Right atrium auricular region (tissue), 2 donors: Measurements from ENCODE around the gene USP11. TPM values are rescaled to one million over a fixed set of nuclear protein-coding genes. Genes with fewer than 3 reads are reported as not detected.

Source experiments
- DNase-seq: peaks from one replicate; pipeline ENCODE4 v3.0.0-alpha.2; 2019; ENCODE audit warnings: low spot score
- H3K27ac ChIP-seq, 2 donors: fragments of 200-600 bp; sonication (generic); 1 replicate in 1 of 2; 2 replicates in 1 of 2; pipeline ENCODE4 v1.5.1; 2016 to 2019
- H3K27me3 ChIP-seq, 2 donors: fragments of 200-600 bp; sonication (generic); one replicate each; pipeline versions ENCODE4 v1.5.1 to v1.6.0; 2017 to 2019
- H3K36me3 ChIP-seq: fragments of 200-600 bp; sonication (generic); one replicate; pipeline ENCODE4 v1.5.1; 2016
- H3K4me1 ChIP-seq, 2 donors: fragments of 200-600 bp; sonication (generic); one replicate each; pipeline versions ENCODE4 v1.5.1 to v1.6.0; 2017 to 2019
- H3K4me3 ChIP-seq, 2 donors: fragments of 200-600 bp; sonication (generic); 1 replicate in 1 of 2; 2 replicates in 1 of 2; pipeline ENCODE4 v1.5.1; 2017 to 2019; ENCODE audit warnings: mild to moderate bottlenecking in 1 of 2, moderate library complexity in 1 of 2
- H3K9me3 ChIP-seq, 2 donors: fragments of 200-600 bp; sonication (generic); one replicate each; pipeline ENCODE4 v1.5.1; 2019
- total RNA-seq, 2 donors: library from RNA; depleted of rRNA; stranded (reverse); fragments of >200 nt; gene quantifications; one replicate each; pipeline ENCODE4 v1.1.0, GENCODE V29; 2016
- TF ChIP-seq, protein P1 (sequence below), 2 donors: fragments of 200-600 bp; sonication (generic); IDR thresholded peaks; one replicate each; pipeline ENCODE4 v1.5.1; 2019; ENCODE audit warnings: antibody characterized with exemption in 2 of 2

USP11 gene
- total RNA-seq: 10 to 100 TPM; 35.2 to 63.6 TPM

DNA sequence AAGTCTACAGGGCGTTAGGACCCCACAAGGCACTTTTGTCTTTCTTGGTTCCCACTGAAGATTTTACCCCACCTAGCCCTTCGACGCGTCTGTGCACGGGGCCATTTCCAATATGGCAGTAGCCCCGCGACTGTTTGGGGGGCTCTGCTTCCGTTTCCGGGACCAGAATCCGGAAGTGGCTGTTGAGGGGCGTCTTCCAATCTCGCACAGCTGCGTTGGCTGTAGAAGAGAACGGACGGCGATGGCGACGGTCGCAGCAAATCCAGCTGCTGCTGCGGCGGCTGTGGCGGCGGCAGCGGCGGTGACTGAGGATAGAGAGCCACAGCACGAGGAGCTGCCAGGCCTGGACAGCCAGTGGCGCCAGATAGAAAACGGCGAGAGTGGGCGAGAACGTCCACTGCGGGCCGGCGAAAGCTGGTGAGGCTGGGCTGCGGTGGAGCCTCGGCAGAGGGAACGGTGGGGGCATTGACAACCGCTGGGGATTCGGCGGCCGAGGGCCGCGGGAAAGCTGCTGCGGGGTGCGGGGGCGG, at the start of gene USP11:
USP11 (plus strand) TSS at position 207 of the 530 bp plus-strand sequence; CDS start at position 242, 35 bp downstream.
- DNase-seq: no peak
- H3K4me3 ChIP-seq: peak within 1 kb of the TSS; percentile 50 to 60
- no peaks in the 10 kb centered on the region for H3K27me3 ChIP-seq
- H3K4me1 ChIP-seq: peaks cover 0 to 7% of the 10 kb centered on the region in 2 donors
- TF ChIP-seq, protein P1, sequence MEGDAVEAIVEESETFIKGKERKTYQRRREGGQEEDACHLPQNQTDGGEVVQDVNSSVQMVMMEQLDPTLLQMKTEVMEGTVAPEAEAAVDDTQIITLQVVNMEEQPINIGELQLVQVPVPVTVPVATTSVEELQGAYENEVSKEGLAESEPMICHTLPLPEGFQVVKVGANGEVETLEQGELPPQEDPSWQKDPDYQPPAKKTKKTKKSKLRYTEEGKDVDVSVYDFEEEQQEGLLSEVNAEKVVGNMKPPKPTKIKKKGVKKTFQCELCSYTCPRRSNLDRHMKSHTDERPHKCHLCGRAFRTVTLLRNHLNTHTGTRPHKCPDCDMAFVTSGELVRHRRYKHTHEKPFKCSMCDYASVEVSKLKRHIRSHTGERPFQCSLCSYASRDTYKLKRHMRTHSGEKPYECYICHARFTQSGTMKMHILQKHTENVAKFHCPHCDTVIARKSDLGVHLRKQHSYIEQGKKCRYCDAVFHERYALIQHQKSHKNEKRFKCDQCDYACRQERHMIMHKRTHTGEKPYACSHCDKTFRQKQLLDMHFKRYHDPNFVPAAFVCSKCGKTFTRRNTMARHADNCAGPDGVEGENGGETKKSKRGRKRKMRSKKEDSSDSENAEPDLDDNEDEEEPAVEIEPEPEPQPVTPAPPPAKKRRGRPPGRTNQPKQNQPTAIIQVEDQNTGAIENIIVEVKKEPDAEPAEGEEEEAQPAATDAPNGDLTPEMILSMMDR (IDR thresholded peaks at IDR 0.05): no peak
- peak within 1 kb of the TSS; percentile 91 to 92 for H3K27ac ChIP-seq
- no peaks in the 10 kb centered on the region for H3K9me3 ChIP-seq
- H3K36me3 ChIP-seq: peaks cover 16% of the 10 kb centered on the region

DNA sequence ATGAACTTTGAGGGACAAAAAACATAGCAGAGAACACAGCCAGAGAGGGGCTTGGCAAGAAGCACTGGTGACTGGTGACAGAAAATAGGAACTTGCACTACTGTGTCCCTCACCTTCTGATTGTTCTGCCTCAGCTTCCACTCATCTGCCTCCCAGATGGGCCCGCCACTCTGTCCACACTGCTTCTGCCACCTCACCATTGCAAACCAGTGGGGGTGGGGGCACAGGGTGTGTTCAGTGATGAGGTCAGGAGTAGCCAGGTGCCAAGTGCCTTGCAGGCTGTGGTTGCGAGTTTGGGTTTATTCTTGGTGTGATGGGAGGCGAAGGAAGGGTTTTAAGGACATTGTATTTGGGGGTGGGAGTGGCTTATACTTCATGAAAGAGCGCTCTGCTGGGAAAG, 48.3 kb upstream of the USP11 start:
- Histone ChIP-seq H3K36me3 (peaks cover 43% of the 10 kb centered on the region), H3K27me3 (no peaks in the 10 kb centered on the region)
- DNase-seq: no peak

DNA sequence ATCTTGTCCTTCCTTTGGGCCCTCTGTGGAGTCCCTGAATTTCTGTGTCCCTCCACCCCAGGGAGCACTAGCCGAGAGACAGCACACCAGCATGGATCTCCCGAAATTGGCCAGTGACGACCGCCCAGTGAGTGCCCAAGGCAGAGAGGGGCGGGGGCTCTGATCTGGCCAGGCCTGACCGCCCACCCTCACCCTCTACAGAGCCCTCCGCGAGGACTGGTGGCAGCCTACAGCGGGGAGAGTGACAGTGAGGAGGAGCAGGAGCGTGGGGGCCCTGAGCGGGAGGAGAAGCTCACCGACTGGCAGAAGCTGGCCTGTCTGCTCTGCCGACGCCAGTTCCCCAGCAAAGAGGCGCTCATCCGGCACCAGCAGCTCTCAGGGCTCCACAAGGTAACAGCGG, 47.6 kb upstream of the USP11 start:
- Histone ChIP-seq H3K4me3 (no peak overlapping the region), H3K27me3 (no peaks in the 10 kb centered on the region), H3K4me1 (no peaks in the 10 kb centered on the region), H3K36me3 (peaks cover 43% of the 10 kb centered on the region), H3K9me3 (no peaks in the 10 kb centered on the region), H3K27ac (no peak overlapping the region)
- TF ChIP-seq, protein P1 (IDR thresholded peaks at IDR 0.05): no peak
- DNase-seq: no peak

More for the DNA sequence above, 48.3 kb upstream of the USP11 start:
- Histone ChIP-seq H3K4me3 (no peak overlapping the region), H3K27ac (no peak overlapping the region), H3K4me1 (peaks cover 0 to 3% of the 10 kb centered on the region in 2 donors), H3K9me3 (no peaks in the 10 kb centered on the region)
- TF ChIP-seq, protein P1 (IDR thresholded peaks at IDR 0.05): no peak

DNA sequence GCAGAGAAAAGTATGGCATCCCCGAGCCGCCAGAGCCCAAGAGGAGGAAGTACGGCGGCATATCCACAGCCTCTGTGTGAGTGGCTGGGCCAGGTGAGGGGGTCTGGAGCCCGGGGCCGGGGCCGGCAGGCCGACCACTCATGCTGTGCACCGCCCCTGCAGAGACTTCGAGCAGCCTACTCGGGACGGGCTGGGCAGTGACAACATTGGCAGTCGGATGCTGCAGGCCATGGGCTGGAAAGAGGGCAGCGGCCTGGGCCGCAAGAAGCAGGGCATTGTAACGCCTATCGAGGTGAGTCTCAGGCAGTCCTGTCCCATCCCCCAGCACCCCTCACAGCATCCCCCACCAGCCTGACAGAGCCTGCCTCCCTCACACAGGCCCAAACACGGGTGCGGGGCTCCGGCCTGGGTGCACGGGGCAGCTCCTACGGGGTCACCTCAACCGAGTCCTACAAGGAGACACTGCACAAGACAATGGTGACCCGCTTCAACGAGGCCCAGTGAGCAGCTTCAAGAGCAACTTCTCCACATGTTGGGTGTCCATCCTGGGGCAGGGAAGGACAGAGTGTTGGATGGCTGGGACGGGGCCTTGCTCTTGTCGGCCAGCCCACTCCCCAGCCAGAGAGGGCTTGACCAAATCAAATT, 46.6 kb upstream of the USP11 start:
- Histone ChIP-seq H3K27me3 (no peaks in the 10 kb centered on the region), H3K9me3 (no peaks in the 10 kb centered on the region), H3K36me3 (peaks cover 37% of the 10 kb centered on the region), H3K4me3 (no peak overlapping the region), H3K4me1 (peaks cover 0 to 2% of the 10 kb centered on the region in 2 donors), H3K27ac (no peak overlapping the region)
- TF ChIP-seq, protein P1 (IDR thresholded peaks at IDR 0.05): no peak
- DNase-seq: no peak

DNA sequence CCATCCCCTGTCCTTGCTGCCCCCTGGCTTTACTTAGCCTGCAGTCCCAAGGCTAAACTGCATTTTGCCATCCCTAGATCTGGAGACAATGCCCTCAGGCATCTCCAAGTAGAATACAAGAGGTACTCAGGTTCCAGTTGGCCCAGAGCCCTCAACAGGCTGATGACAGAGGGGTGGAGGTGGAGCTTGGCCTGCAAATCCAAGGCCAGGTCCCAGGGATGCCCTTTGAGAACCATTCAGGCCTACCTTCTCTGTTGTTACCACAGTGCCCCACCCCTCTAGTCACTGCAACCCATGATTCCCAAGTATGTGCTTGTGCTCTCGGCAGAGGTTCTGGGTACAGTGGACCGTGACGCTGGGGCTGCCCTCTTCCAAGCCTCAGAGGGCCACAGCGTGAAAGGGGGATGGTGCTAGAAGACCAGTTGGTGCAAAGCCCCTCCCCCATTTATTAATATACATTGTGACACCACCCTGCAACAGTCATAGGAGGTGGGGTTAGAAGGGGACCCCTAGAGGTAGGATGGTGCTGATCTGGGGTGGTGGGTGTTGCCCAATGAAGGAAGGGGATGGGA, 45.6 kb upstream of the USP11 start:
- Histone ChIP-seq H3K27me3 (no peaks in the 10 kb centered on the region), H3K36me3 (peaks cover 28% of the 10 kb centered on the region), H3K4me1 (peaks cover 0 to 11% of the 10 kb centered on the region in 2 donors), H3K27ac (no peak overlapping the region), H3K4me3 (no peak overlapping the region), H3K9me3 (no peaks in the 10 kb centered on the region)
- DNase-seq: no peak
- TF ChIP-seq, protein P1 (IDR thresholded peaks at IDR 0.05): no peak
